ENCODE measurements around the gene TUNAR.

Gene TUNAR

DNA sequence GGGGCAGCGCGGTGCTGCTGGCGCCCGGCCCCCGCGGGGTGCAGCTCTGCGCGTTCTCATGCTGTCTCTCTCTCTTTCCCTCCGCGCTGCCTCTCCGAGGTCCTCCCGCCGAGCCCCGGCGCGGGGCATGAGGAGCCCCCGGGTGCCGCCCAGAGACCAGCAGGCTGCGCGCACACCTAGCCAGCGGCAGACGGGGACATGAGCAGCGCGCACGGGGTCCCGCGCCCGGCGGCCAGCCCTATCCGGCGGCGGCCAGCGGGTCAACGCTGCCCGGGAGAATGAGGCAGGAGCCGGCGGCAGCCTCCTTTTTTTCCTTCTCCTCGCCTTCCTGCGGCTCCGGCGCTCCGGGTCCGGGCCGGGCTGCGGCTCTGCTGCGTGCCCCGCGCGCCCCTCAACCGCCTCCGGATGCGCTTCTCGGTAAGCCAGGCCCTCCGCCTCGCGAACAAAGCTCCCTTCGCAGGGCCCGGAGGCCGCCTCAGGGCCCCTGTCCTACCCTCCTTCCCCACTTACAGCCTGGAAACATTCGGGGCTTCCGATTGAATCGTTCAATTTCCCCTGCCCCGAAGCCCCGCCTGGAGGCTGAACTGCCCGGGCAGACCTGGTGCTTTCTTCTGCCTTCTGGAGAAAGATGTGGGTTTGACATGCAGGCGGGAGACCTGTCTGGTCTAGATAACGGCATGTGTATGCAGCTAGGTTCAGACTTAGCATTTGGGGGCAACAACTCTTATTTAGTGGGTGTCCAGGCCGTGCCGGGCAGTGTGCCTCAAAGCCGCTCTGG is at the start of gene TUNAR:
TUNAR (plus strand) TSS at position 72 of the 778 bp plus-strand sequence.
- DNase-seq: no peak

DNA sequence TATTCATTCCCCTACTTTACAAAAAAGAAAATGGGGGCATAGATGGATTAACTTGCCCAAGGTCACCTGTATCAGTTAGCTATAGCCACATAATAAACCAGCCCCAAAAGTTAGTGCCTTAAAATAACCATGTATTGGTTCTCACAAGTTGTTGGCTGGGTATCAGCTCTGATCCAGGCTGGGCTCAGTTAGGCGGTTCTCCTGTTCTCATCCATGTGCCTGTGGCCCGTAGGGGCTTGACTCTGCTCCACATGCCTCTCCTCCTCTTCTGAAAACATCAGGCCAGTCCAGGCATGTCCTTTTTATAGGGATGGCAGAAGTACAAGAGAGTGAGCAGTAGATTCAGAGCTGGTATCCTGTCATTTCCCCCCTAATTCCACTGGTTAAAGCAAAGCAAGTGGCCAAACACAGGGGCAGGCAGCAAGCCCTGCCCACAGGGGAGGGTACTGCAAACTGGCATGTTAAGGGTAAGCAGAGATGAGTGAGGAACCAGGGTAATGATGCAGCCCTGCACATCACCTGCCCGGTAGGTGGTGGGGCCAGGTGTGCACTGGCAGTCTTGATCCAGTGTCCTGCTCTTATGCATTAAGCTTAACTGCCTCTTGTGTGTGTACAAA is 47.9 kb upstream of the TUNAR start:
- DNase-seq: no peak

DNA sequence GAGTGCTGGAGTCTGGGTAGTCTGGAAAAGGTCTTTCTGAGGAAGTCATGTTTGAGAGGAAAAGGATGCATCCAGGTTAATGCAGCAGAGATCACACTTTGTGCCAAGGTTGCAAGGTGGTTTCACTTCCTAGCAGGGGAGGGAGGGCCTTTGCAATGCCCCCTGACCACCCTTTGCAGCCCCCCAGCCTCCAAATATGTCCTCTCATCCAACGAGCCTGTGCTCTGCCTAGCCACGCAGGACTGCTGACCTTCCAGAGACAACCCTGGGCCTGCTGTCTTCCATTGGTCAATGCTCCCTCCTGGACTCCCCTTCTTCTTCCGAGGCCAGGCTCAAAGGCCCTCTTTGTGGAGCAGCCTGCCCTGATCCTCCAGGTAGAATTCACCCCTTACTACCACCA is 47.3 kb upstream of the TUNAR start:
- DNase-seq: no peak

DNA sequence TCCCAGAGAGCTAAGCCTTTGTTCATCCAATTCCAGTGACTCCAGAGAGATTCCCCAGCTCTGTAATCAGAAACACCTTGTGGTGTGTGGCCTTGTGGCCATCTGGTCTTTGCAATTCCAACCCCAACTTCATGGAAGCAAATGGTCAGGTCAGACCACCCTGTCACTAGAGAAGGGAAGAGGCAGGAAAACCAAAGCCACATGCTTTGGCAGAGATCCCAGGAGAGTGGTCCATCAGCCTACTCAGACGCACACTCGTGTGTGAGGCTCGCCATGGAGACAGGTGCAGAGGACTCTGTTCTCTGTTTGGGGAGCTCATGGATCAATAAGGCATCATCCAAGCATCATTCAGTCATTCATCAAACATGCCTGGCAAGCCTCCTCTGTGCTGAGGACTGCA is 46.2 kb upstream of the TUNAR start:
- DNase-seq: no peak

DNA sequence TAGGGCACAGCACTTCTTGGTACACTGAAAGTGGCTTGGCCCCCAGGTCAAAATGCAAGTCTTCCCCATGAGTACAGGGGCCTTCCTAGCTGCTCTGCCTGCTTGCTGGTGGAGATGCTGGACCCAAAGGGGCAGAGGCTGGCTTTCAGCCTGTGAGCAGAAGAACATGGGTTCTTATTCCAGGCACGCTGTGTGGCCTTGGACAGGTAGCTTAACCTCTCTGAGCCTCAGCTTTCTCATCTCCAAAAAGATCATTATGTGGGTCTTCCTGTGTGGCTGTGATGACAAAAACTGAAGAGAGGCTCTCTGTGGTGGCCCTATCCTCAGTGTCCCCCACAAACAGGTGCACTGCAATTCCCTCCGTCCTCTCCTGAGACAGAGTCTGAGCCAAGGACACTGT is 45.6 kb upstream of the TUNAR start:
- no peak for DNase-seq

DNA sequence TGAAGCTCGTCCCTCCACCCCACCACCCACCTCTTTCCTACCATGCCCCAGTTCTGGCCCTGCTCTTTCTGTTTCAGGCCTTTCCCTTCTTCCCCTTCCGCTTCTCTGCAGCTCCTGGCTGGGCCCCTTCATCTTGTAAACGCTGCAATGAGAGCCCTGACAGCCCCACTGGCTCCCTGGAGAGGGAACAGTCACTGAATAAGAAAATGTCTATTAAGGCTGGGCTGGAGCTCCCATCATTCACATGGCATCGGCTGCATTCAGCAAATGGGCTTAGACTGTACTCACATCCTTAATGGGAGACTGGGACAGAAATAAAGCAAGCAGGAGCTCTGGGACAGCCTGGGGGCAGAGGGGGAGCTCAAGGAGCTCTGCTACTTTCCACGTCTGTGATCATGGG is 45.2 kb upstream of the TUNAR start:
- no peak for DNase-seq

DNA sequence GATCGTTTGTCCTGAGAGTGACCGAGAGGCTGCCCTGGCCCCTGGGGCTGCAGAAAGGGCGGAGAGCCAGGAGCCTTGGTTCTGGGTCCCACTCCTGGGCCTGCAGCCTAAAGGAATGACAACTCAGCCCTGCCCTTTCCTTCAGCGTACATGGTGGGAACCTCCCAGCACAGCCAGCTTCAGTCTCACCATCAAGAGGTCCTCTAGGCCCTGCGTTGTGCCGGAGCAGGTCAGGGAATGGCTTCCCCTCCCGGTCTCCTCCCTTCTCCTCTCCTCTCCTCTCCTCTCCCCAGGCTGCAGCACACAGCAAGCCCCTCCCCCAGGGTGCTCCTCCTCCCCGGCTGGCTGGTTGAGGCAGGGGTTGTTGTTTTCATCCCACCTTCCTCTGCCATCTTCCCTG is 44.6 kb upstream of the TUNAR start:
- DNase-seq: no peak

DNA sequence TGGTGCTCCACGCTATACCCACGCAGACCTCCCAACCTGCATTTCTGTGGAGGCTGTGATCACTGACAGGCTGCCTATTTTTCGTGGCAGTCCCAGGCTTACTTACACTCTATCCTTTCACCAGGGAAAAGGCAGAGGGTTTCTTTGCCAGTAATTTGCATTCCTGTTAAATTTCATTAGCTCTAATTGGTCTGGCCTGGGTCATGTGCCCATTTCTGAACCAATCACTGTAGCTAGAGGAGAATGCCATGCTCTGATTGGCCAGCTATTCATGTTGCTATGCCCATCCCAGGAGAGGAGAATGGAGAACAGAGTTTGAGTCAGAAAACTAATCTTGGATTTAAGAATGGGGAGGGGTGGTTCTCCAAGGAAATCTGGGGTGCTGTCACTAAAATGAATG is 43.2 kb upstream of the TUNAR start:
- no peak for DNase-seq

DNA sequence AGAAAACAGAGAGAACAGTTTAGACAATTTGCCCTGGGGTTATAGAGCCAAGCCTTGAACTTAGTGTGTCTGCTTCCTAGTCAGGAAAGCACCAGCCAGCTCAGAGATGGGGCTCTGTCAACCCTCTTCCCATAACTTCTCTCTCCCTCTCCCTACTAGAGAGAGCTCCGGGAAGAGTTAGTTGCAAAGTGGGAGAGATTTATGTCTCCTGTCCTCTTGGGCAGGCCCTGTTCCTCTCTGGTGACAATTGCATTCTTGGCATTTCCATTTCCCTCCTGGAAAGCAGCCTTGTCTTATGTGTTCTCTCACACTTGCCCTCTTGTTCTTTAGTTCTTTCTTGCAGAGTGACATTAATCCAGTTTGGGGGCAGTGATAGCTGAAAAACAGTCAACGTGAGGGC is 42.1 kb upstream of the TUNAR start:
- DNase-seq: no peak

DNA sequence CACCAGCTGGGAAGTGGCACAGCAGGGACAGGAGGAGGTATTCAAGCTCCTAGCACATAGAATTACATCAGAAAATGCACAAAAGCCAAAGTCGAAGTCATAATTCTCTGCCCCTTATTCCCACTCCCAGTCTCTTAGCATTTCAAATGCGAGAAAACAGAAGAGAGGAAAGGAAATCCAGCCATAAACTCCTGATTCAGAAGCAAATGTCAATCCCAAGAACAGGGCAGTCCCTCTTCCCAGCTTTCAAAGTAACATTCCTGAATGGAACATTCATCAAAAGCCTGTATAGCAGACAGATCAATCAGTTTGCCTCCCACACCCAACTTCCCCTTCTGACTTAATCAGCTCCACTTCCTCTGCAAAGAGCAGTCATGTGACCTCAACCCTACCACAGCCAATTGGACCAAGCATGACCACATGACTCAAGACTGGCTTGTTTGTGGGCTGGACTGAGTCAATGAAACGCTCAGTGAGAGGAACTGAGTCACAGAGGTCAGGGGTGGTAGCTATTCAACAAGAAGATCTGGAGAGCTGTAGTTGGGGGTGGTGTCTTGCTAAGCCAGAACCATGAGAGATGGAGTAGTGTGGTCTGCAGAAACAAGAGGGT is 41.4 kb upstream of the TUNAR start:
- no peak for DNase-seq

DNA sequence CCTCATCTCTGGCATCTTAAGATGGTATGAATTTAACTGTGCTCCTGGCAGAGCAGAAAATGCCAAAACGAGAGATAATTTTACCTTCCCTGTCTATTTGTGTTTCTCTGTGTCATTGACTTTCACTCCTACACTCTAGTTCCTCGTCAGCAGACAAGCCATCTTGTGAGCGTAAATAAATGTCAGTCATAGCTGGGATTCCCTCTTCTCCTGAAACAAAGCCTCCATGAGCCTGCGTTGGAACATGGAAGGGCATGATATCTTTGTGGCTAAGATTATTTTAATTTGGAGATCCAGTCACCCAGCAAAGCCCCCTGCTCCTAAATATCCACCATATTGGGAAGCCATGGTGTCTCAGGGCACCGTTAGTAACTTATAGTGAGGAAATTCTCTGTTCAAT is 37.8 kb upstream of the TUNAR start:
- no peak for DNase-seq

DNA sequence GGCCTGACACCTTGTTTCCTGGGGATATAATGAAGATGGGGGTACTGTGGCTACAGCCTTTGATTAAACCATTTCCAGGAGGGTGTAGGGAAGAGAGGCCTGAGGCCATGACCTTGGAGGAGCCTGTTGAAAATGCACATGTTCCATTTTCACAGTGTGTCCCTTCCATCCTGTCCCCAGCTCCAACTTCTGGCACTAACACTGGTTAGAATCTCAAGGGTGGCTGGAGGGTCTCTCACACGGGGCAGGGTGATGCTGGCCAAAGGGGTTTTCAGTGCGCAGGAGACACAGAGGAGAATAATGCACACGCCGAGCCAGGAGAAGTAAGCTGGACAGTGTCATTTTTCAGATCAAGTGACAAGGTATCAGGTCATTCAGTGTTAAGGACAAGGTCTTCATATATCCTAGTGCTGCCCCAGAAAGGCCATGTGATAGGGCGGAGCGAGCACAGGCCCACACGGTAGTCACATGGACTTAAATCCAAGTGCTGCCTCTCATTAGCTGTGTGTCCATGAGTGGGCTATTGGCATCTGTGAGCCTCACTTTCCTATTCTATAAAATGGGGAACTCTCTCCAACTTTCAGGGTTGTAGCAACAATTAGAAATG is 36.4 kb upstream of the TUNAR start:
- DNase-seq: no peak

DNA sequence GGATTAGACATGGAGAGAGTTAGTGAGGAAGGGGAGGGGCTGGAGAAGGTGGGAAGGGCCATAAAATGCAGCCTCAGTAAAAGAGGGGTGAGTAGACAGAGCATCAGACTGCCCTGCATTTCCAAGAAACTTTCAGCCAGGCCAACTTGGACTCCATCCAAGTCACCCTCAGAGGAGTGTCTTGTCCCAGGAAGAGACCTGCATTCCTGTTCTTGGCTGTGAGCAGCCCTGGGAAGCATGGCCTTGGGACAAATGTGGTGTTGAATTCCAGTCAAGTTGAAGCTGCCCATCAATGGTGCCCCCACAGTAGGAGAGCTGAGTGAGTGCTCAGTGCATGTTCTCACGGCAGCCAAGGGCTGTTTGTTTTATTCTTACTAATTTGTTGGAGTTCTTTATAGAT is 35.0 kb upstream of the TUNAR start:
- no peak for DNase-seq

DNA sequence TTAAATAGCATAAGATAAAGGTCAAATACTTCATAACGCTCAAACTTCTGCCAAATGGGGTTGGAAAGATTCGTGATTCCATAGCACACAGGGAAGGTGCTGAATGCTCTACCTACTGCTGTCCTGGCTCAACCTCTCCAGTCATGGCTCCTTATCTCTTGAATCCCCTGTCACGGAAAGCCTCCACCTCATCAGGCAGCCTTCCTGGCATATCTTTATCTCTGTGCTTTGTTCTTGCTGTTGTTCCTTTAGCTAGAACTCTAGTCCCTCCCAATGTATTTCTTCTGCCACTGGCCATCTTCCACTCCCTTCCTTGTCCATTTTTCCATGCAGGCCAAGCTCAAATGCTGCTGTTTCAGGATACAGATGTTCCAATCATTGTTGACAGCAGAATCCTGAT is 26.9 kb upstream of the TUNAR start:
- DNase-seq: no peak

DNA sequence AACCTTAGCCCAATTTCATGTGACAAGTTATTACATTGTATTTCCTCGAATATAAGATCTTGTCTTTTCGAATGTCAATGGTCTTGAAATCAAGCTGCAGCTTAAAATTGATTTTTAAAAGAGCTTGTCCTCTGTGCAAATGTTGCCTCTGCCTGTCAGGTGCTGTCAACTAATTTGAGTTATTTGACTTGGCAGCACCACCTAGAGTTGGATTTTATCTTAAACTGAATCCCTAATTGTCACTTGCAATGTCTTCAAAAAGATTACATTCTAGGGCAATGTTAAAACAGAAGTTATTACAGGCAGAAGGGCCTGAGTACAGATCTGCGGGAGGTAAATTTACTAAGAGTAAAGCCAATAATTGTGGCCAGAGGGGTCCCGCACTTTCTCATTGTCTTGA is 26.2 kb upstream of the TUNAR start:
- DNase-seq: no peak

DNA sequence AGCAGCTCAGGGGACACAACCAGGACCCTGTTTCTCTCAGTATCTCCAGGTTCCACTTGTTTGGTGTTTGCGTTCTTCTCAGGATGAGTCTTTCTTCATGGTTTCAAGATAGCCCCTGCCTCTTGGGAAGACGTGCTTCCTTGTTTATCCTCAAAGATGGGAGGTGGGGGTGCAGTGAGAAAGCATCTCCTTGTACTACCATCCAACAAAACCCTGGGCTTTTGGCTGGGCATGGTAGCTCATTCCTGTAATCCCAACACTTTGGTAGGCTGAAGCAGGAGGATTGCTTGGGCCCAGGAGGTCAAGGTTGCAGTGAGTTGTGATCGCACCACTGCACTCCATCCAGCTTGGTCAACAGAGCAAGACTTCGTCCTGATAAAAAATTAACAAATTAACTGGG is 21.0 kb upstream of the TUNAR start:
- no peak for DNase-seq

DNA sequence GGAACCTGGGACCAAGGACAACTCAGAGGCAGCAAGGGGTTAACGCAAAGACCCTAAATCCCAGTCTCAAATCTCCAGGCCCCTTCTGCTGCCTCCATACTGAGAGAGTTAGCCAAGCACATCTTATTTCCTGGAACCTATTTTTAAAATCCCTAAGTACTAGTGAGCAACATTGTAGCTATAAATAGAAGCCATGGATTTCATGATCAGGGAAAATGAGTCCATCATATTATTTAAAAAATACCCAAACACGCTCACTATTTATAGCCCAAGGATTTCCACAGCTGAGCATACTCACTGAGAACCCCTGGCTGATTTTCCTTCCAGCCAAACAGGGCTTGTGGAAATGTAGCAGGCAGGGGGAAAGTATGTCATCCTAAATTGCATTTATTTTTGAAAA is 19.4 kb upstream of the TUNAR start:
- DNase-seq: no peak

DNA sequence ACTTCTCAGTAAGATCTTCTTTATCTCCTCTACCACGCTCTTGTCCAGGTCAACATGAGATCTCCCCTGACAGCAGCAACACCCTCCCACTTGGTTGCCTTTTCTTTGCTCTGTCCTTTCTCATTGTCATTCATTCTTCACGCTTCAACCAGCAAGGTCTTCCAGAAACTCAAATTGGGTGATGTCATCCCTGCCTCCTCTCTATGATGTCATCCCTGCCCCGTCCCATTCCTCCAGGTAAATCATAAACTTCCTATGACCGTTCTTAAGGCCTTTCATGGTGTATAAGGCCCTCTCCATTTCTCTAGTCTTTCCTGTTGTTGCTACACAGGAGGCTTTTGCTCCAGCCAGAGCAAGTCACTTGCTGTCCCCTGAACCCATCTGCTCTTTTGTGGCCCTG is 17.7 kb upstream of the TUNAR start:
- DNase-seq: no peak

DNA sequence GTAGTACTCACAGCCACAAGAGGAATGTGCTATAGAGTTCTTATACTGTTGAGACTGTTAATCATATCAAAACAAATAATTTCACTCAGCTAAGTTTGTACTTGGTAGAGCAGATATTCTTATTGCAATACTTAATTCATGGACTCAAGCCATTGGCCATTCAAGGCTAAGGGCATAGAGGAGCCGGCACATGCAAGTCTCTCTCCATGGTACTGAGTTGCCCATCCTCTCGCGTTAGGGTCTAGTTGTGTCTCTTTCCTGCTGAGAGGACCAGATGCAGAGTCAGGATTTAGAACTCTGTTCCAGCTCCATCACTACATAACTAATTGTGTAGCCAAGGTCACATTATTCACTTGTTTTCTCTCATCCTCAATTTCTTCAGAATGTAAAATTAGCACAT is 14.4 kb upstream of the TUNAR start:
- no peak for DNase-seq

DNA sequence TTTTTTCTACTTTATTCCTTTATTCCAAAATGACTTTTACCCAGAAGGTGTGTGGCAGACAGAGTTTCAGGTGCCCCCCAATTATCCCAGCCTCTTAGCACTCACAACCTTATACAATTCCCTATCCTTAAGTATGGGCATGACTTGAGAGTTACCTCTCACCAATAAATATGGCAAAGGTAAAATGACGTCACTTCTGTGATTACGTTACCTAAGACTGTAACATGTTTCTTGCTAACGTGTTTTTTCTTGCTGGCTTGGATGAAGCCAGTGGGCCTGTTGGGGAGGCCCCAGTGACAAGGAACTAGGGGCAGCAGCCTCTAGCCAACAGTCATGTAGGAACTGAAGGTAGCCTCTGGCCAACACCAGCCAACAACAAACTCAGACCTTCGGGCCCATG is 13.3 kb upstream of the TUNAR start:
- DNase-seq: no peak

DNA sequence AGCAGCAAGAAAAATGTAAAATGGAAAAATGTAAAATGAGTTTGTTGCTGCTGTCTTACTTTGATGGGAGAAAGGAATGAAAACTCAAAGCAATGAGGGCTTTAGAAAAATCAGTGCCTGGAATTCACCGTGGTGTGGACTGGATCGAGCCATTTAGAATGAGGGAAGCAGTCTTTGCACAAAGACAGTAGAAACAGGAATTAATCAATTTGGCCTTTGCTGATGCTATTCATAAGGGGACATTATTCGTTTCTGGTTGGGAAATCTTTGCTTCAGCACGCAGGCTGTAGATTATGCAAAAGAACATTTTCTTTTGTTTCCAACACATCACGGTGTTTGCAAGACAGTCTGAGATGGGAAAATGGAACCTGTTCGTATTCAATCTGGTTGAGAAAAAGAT is 6.9 kb upstream of the TUNAR start:
- DNase-seq: no peak

DNA sequence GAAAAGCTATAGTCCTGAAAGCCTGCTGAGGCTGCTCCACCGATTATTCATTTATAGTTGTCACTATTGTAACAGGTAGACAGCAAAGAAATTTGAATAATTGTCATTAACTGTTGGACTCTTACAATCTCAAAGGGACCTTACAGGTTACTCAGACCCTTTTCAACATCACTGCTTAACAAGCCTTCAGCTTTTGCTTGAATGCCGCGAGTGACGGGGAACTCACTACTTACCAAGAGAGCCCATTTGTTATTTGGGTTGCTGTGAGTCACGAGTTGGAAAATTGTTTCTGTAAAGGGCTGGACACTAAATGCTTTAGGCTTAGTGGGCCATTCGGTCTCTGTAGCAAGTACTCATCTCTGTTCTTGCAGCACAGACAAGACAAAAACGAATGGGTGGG is 5.9 kb upstream of the TUNAR start:
- DNase-seq: no peak

DNA sequence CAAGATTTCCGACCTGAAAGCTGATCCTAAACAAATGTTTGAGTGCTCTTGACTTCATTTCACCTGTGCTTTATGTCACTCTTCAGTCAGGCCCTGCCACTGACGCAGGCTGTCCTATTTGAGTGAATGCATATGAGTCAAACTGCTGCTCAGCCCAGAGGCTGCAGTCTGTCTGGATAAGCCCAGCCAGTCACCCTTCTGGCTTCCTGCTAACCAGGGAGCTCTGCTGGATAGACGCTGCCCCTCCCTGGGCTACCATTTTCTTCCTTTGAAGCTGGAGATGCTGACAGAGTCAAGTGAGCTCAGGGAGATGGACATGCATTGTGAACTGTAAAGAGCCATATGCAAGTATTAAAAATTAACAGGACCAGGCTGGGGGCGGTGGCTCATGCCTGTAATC is 5.1 kb upstream of the TUNAR start:
- DNase-seq: no peak

DNA sequence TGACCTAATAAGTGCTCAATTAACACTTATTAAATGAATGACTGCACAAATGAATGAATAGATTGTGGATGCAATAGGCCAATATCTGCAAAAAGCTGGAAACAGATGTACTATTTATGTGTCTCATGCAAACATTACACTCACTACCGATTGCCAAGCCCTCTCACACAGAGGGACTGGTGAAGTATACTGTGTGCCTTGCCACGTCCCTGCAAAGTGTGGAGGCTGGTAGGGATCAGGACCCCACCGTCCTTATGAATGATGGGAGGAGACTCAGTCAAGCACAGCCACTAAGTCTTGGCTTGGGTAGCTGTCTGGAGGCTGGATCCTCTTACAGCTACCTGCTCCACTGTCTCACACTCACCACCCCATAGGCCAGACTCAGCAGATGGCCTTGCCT is 3.9 kb upstream of the TUNAR start:
- DNase-seq: no peak
